ENCODE results near the gene EN1.

- no peak for TF ChIP-seq TCF7 (CRISPR knock-in tag; IDR thresholded peaks at IDR 0.05; ENCODE audit: low read depth)
- TF ChIP-seq, protein P1, sequence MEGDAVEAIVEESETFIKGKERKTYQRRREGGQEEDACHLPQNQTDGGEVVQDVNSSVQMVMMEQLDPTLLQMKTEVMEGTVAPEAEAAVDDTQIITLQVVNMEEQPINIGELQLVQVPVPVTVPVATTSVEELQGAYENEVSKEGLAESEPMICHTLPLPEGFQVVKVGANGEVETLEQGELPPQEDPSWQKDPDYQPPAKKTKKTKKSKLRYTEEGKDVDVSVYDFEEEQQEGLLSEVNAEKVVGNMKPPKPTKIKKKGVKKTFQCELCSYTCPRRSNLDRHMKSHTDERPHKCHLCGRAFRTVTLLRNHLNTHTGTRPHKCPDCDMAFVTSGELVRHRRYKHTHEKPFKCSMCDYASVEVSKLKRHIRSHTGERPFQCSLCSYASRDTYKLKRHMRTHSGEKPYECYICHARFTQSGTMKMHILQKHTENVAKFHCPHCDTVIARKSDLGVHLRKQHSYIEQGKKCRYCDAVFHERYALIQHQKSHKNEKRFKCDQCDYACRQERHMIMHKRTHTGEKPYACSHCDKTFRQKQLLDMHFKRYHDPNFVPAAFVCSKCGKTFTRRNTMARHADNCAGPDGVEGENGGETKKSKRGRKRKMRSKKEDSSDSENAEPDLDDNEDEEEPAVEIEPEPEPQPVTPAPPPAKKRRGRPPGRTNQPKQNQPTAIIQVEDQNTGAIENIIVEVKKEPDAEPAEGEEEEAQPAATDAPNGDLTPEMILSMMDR (IDR thresholded peaks at IDR 0.05): no peak
Measured at GRCh38 chr2:118832071-118832790, 15.2 kb downstream of the EN1 start.
